Measurements from ENCODE around the gene PRSS36. TPM values are rescaled to one million over a fixed set of nuclear protein-coding genes. Genes with fewer than 3 reads are reported as not detected.
A peak's percentile ranks its signal among the peaks of the same experiment; 100 is the strongest.

Gene PRSS36
- total RNA-seq, 1 donor from 2014 or later = 0.68 TPM

GRCh38 chr16:31090540-31090939, 59.3 kb downstream of the PRSS36 start:
- TF ChIP-seq CTCF (conservative IDR thresholded peaks at IDR 0.05) = no peak
- H3K27ac Mint-ChIP-seq (ENCODE audit: unreplicated experiment) = no peak overlapping the region
- H3K36me3 Mint-ChIP-seq (ENCODE audit: low read depth) = peaks cover 2% of the 10 kb centered on the region

GRCh38 chr16:31089199-31089598, 60.7 kb downstream of the PRSS36 start:
- no peaks in the 10 kb centered on the region for H3K27me3 Mint-ChIP-seq (ENCODE audit: low read depth)
- H3K36me3 Mint-ChIP-seq (ENCODE audit: low read depth) = peaks cover 2% of the 10 kb centered on the region

More at GRCh38 chr16:31090540-31090939, 59.3 kb downstream of the PRSS36 start:
- DNase-seq (ENCODE audit: low read depth, low spot score) = no peak
- peak overlapping the region; percentile 66 for H3K4me3 Mint-ChIP-seq
- peaks cover 3% of the 10 kb centered on the region for H3K27me3 Mint-ChIP-seq (ENCODE audit: low read depth)
- peaks cover 18% of the 10 kb centered on the region for H3K4me1 Mint-ChIP-seq
- H3K9me3 Mint-ChIP-seq = no peaks in the 10 kb centered on the region

More at GRCh38 chr16:31089199-31089598, 60.7 kb downstream of the PRSS36 start:
- no peak for TF ChIP-seq CTCF (conservative IDR thresholded peaks at IDR 0.05)
- Mint-ChIP-seq H3K4me1 (peaks cover 11% of the 10 kb centered on the region), H3K27ac (ENCODE audit: unreplicated experiment) (no peak overlapping the region), H3K9me3 (no peaks in the 10 kb centered on the region), H3K4me3 (no peak overlapping the region)
- DNase-seq (ENCODE audit: low read depth, low spot score) = no peak

Other genes starting within 250 kb of the PRSS36 start
- 78.1 and 84.7 TPM in 2 replicates for gene FBXL19, start 226.5 kb downstream of the PRSS36 start, total RNA-seq
- gene ORAI3, start 201.0 kb downstream of the PRSS36 start, total RNA-seq = 7.7 and 8.0 TPM in 2 replicates
- 33.4 and 35.2 TPM in 2 replicates for gene SETD1A, start 192.3 kb downstream of the PRSS36 start, total RNA-seq
- gene HSD3B7, start 164.9 kb downstream of the PRSS36 start, total RNA-seq = 1.9 and 2.3 TPM in 2 replicates
- 12.1 and 14.1 TPM in 2 replicates for gene STX1B, start 139.4 kb downstream of the PRSS36 start, total RNA-seq
- 21.9 and 26.0 TPM in 2 replicates for gene STX4, start 116.5 kb downstream of the PRSS36 start, total RNA-seq
- gene ZNF668, start 75.8 kb downstream of the PRSS36 start, total RNA-seq = 16.8 and 19.7 TPM in 2 replicates
- gene ZNF646, start 75.6 kb downstream of the PRSS36 start, total RNA-seq = 32.3 and 32.4 TPM in 2 replicates
- gene PRSS53, start 61.1 kb downstream of the PRSS36 start, total RNA-seq = 3.7 and 4.4 TPM in 2 replicates
- 62.4 and 70.1 TPM in 2 replicates for gene VKORC1, start 55.3 kb downstream of the PRSS36 start, total RNA-seq
- 42.4 and 43.5 TPM in 2 replicates for gene BCKDK, start 41.7 kb downstream of the PRSS36 start, total RNA-seq
- gene KAT8, start 32.4 kb downstream of the PRSS36 start, total RNA-seq = 72.6 and 76.9 TPM in 2 replicates
- gene PRSS8, start 14.3 kb downstream of the PRSS36 start, total RNA-seq = not detected in 2 replicates
- 970 and 984 TPM in 2 replicates for gene FUS, start 30.1 kb upstream of the PRSS36 start, total RNA-seq
- gene PYCARD, start 52.7 kb upstream of the PRSS36 start, total RNA-seq = 1.7 and 3.3 TPM in 2 replicates
- gene TRIM72, start 64.1 kb upstream of the PRSS36 start, total RNA-seq = 0.05 TPM in 1 of 2 replicates, not detected in the other
- not detected in 2 replicates for gene PYDC1, start 67.1 kb upstream of the PRSS36 start, total RNA-seq
- gene ITGAM, start 109.9 kb upstream of the PRSS36 start, total RNA-seq = not detected in 2 replicates
- gene ITGAX, start 205.1 kb upstream of the PRSS36 start, total RNA-seq = not detected in 2 replicates
- gene ITGAD, start 243.3 kb upstream of the PRSS36 start, total RNA-seq = not detected in 2 replicates